K562 (cell line): Measurements from ENCODE around the gene MYMX. TPM values are rescaled to one million over a fixed set of nuclear protein-coding genes. Genes with fewer than 3 reads are reported as not detected.

Source experiments
- NR1H2 ChIP-seq: sonication (generic); formaldehyde crosslinking; IDR thresholded peaks from 2 replicates; pipeline ENCODE4 v1.4.0; 2020; ENCODE audit warnings: mild to moderate bottlenecking, missing genetic modification reagents
- PBX2 ChIP-seq, 2 experiments: IDR thresholded peaks in 1 of 2; conservative IDR thresholded peaks in 1 of 2; 2 replicates each; pipeline ENCODE4 v1.6.1; 2016; ENCODE audit warnings: low read depth in 2 of 2, mild to moderate bottlenecking in 1 of 2, missing compliant biosample characterization in 1 of 2, missing genetic modification characterization in 1 of 2, moderate library complexity in 1 of 2
- THRB ChIP-seq: fragments of 450-650 bp; formaldehyde crosslinking; conservative IDR thresholded peaks from 2 replicates; pipeline ENCODE4 v1.4.0; 2022; ENCODE audit warnings: mild to moderate bottlenecking, missing genetic modification characterization
- ZBTB33 ChIP-seq: sonication (generic); formaldehyde crosslinking; IDR thresholded peaks from 2 replicates; pipeline ENCODE4 v1.8.1; 2023; ENCODE audit warnings: mild to moderate bottlenecking, missing genetic modification reagents
- ZNF395 ChIP-seq: fragments of 200-800 bp; sonication (Bioruptor generic); IDR thresholded peaks from 2 replicates; pipeline ENCODE4 v1.6.1; 2017; ENCODE audit warnings: missing genetic modification characterization, missing compliant biosample characterization
- ZNF449 ChIP-seq: fragments of 250-450 bp; sonication (Bioruptor Pico); IDR thresholded peaks from 2 replicates; pipeline ENCODE4 v1.8.0; 2022; ENCODE audit warnings: moderate library complexity, mild to moderate bottlenecking, inconsistent platforms
- ZNF511 ChIP-seq: sonication (generic); formaldehyde crosslinking; IDR thresholded peaks from 2 replicates; pipeline ENCODE4 v1.8.0; 2022; ENCODE audit warnings: mild to moderate bottlenecking, missing genetic modification reagents
- ZNF639 ChIP-seq, 2 experiments: fragments of 200-800 bp in 1 of 2; sonication (Bioruptor generic) in 1 of 2; sonication (generic) in 1 of 2; formaldehyde crosslinking in 1 of 2; IDR thresholded peaks in 1 of 2; conservative IDR thresholded peaks in 1 of 2; 2 replicates each; pipeline versions ENCODE4 v1.5.0 to v1.6.1; 2016 to 2020; ENCODE audit warnings: missing compliant biosample characterization in 1 of 2, missing genetic modification characterization in 1 of 2, missing genetic modification reagents in 1 of 2
- polyA plus RNA-seq, 8 experiments: library from polyadenylated mRNA; depleted of rRNA in 4 of 8; stranded (reverse) in 5 of 8; unstranded in 3 of 8; fragments of >200 nt; fragmentation: Nextera tagmentation in 2 of 8; fragmentation: Illumina TruSeq in 1 of 8; extraction: Ambion mirVana in 2 of 8; extraction: Trizol in 1 of 8; gene quantifications; 2 replicates each; pipeline versions ENCODE4 v1.2.1 to v1.2.3, GENCODE V29; 2011 to 2014; ENCODE audit warnings: inconsistent platforms in 1 of 8, missing spikeins in 1 of 8
- total RNA-seq, 7 experiments: library from RNA; depleted of rRNA in 6 of 7; stranded (reverse); fragments of >200 nt in 6 of 7; fragmentation: Illumina TruSeq in 2 of 7; extraction: Trizol in 2 of 7; gene quantifications; 2 replicates each; pipeline versions ENCODE4 v1.2.1 to v1.2.3, GENCODE V29; 2011 to 2021; ENCODE audit warnings: low replicate concordance in 1 of 7
- TF ChIP-seq, protein P1 (sequence below): fragments of 450-650 bp; IDR thresholded peaks from 2 replicates; pipeline ENCODE4 v1.7.0; 2016; ENCODE audit warnings: borderline replicate concordance
- TF ChIP-seq, protein P2 (sequence below): fragments of 250-450 bp; sonication (Bioruptor Pico); IDR thresholded peaks from 2 replicates; pipeline ENCODE4 v1.8.0; 2022; ENCODE audit warnings: inconsistent platforms, mild to moderate bottlenecking, moderate library complexity, borderline replicate concordance

The MYMX gene
- total and polyA plus RNA-seq, 9 of the 15 experiments (the other 6 are each of a cell fraction or from before 2014, with no cell fraction given) = 0.12 TPM; not detected in 8

DNA sequence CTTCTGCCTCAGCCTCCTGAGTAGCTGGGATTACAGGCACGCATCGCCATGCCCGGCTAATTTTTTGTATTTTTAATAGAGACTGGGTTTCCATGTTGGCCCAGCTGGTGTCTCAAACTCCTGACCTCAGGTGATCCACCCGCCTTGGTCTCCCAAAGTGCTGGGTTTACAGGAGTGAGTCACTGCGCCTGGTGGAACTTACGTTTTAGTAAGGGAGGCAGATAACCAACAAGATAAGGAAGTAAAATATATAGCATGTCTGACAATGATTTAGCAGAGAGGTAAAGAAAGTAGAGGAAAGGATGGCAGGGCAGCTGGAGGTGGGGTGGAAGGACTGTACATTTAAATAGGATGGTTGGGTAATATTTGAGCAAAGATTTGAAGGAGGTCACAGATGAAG, 12.8 kb upstream of the MYMX start (continued):
- TF ChIP-seq ZNF639 (CRISPR knock-in tag; conservative IDR thresholded peaks at IDR 0.05 in 1 of 2, IDR thresholded peaks at IDR 0.05 in 1 of 2) (no peak; a peak in 1 of 4 replicates), PBX2 (CRISPR knock-in tag; IDR thresholded peaks at IDR 0.05; ENCODE audit: low read depth) (no peak), PBX2 (tag; conservative IDR thresholded peaks at IDR 0.05; ENCODE audit: low read depth) (peak; percentile 79), NR1H2 (CRISPR knock-in tag) (no peak), ZNF395 (CRISPR knock-in tag) (no peak), THRB (CRISPR knock-in tag) (no peak), ZNF449 (CRISPR knock-in tag) (no peak), ZBTB33 (CRISPR knock-in tag) (no peak), ZNF511 (CRISPR knock-in tag) (no peak)
- TF ChIP-seq, protein P1, sequence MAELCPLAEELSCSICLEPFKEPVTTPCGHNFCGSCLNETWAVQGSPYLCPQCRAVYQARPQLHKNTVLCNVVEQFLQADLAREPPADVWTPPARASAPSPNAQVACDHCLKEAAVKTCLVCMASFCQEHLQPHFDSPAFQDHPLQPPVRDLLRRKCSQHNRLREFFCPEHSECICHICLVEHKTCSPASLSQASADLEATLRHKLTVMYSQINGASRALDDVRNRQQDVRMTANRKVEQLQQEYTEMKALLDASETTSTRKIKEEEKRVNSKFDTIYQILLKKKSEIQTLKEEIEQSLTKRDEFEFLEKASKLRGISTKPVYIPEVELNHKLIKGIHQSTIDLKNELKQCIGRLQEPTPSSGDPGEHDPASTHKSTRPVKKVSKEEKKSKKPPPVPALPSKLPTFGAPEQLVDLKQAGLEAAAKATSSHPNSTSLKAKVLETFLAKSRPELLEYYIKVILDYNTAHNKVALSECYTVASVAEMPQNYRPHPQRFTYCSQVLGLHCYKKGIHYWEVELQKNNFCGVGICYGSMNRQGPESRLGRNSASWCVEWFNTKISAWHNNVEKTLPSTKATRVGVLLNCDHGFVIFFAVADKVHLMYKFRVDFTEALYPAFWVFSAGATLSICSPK = no peak
- TF ChIP-seq, protein P2, sequence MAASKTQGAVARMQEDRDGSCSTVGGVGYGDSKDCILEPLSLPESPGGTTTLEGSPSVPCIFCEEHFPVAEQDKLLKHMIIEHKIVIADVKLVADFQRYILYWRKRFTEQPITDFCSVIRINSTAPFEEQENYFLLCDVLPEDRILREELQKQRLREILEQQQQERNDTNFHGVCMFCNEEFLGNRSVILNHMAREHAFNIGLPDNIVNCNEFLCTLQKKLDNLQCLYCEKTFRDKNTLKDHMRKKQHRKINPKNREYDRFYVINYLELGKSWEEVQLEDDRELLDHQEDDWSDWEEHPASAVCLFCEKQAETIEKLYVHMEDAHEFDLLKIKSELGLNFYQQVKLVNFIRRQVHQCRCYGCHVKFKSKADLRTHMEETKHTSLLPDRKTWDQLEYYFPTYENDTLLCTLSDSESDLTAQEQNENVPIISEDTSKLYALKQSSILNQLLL (CRISPR knock-in tag) = no peak
